GM21529 (cell line): Measurements from ENCODE around the gene COG8.
"Not testable (repeated sequence)": the region's sequence is repeated elsewhere in the genome, so short reads cannot be mapped to it uniquely, and the experiment has no call there.

Experiments used
- ATAC-seq: cut with Tn5 transposase; IDR thresholded peaks from one replicate; pipeline ENCODE4 v1.9.1; 2021; ENCODE audit not compliant: unreplicated experiment

The COG8 gene

GRCh38 chr16:69339289-69340094, at the start of gene COG8, which contains the start of gene NIP7:
Gene COG8 (minus strand): TSS chr16:69339564. CDS start chr16:69339552, 12 bp downstream.
Gene NIP7 (plus strand): TSS chr16:69339772. CDS start chr16:69339830, 58 bp downstream.
- peak; percentile 93 for ATAC-seq

GRCh38 chr16:69386596-69386995, 47.2 kb upstream of the COG8 start:
- ATAC-seq: no peak

- no peak for ATAC-seq
Observed at GRCh38 chr16:69384974-69385373, 45.6 kb upstream of the COG8 start.

GRCh38 chr16:69382421-69382820, 43.1 kb upstream of the COG8 start:
- ATAC-seq: no peak

- no peak for ATAC-seq
Observed at GRCh38 chr16:69381231-69381630, 41.9 kb upstream of the COG8 start.

GRCh38 chr16:69378760-69379159, 39.4 kb upstream of the COG8 start:
- ATAC-seq: no peak

- no peak for ATAC-seq
Observed at GRCh38 chr16:69378036-69378435, 38.7 kb upstream of the COG8 start.

DNA sequence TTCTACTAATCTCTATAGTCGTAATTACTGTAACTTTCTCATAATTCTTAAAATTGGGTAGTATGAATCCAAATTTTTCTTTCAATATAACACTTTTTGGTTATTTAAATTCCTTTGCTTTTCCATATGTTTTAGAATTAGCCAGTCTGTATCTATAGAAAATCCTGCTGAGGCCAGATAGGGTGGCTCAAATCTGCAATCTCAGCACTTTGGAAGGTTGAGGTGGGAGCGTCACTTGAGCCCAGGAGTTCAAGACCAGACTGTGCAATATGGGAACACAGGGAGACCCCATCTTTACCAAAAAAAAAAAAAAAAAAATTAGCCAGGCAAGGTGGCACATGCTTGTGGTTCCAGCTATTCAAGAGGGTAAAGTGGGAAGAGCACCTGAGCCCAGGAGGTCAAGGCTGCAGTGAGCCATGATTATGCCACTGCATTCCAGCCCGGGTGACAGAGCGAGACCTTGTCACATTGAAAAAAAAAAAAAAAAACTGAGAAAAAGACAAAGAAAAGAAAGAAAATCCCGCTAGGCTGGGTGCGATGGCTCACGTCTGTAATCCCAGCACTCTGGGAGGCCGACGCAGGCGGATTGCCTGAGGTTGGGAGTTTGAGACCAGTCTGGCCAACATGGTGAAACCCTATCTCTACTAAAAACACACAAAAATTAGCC, 37.2 kb upstream of the COG8 start:
- no peak for ATAC-seq

- ATAC-seq: no peak
Observed at GRCh38 chr16:69373019-69373418, 33.7 kb upstream of the COG8 start.

DNA sequence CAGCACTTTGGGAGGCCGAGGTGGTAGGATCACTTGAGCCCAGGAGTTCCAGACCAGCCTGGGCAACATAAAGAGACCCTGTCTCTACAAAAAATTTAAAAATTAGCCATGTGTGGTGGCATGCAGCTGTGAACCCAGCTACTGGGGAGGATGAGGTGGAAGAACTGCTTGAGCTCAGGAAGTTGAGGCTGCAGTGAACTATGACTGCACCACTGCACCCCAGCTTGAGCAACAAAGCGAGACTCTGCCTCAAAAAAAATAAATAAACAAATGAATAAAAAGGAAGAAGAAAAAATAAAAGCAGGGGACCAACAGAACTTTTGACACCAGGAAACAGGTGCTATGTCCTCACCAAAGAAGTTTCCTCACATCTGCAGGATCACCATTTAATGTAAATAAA, 32.2 kb upstream of the COG8 start:
- ATAC-seq: no peak

GRCh38 chr16:69368866-69369265, 29.5 kb upstream of the COG8 start:
- no peak for ATAC-seq

GRCh38 chr16:69367980-69368379, 28.6 kb upstream of the COG8 start:
- no peak for ATAC-seq

- ATAC-seq: no peak
Observed at GRCh38 chr16:69366431-69366830, 27.1 kb upstream of the COG8 start.

DNA sequence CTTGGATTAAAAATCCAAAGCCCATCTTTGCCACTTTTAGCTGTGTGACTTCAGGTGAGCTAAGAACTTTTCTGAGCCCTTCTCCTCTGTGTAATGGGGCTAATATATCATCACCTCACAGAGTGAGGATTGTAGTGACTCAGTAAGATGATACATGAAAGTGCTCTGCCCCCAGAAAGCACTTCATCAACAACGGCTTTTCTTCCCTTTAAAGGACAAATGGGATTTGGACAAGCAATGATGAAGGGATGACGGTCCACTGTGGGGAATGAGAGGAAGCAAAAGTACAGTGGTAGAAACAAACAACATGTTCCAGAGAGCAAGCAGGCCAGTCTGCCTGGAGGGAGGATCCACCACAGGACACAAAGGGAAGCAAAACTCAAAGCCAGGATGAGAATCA, 26.5 kb upstream of the COG8 start:
- ATAC-seq: no peak

GRCh38 chr16:69364088-69364487, 24.7 kb upstream of the COG8 start:
- no peak for ATAC-seq

GRCh38 chr16:69363281-69363717, 23.9 kb upstream of the COG8 start:
- ATAC-seq: no peak

DNA sequence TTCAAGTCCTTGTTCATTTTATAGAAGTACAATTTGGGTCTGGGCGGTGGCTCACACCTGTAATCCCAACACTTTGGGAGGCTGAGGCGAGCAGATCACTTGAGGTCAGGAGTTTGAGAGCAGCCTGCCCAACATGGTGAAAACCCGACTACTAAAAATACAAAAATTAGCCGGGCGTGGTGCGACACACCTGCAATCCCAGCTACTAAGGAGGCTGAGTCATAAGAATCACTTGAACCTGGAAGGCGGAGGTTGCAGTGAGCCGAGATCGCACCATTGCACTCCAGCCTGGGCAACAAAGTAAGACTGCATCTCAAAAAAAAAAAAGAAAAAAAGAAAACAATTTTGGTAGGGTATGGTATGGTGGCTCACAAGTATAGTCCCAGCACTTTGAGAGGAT, 20.7 kb upstream of the COG8 start:
- not testable (repeated sequence) for ATAC-seq

DNA sequence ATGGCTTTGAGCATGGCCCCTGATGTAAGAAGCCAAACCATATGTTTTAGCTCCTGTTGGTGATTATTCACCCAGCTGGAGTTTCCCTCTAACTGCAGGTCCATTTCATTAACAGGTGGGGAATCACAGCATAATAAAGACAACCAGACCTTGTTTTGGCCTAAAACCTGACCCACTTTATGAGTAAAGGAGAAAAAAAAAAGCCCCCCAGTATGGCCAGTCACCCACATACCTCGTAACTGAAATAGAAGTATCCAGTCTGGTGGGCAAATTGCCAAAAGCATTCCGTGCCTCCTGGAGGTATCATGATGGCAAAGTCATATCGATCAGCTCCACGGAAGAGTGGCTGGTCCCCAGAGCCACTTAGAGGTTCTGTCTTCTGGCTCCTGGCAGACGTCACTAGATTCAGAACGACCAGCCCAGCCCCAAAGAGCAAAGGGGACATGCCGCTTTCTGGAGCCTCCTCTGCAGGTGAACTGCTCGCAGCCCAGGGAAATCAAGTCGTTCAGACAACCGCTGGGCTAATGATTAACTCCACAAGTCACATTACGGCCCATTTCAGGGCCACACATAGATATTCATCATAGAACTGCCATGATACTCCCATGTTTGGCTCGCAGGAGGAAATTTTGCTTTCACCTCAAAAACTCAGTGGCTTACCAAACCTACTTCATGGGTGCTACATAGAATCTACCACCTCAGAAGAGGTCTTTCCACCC, 12.1 kb upstream of the COG8 start, which contains the start of gene TMED6:
TSS of gene TMED6 (minus strand) at position 478 of the 719 bp plus-strand sequence. CDS start at position 445, 33 bp downstream.
- ATAC-seq: no peak

- ATAC-seq: no peak
Observed at GRCh38 chr16:69350536-69351133, 11.3 kb upstream of the COG8 start.

DNA sequence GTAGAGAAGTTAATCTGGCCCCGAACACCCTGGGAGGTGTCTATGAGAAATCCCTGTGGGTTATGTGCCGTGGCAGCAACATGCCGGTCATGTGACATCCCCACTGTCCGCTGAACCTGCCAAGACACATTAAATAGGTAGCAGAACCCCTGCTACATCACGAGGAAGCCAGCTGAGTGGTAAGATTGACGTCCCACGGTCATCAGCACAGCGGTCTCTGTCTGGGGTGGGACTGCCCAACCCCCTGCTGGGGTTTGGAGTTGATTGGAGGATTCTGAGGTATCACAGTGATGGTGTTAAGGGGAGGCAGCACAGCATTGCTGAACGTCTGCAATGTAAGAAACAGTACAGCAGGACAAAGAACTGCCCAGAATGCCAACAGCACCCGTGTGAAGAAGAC, 10.2 kb upstream of the COG8 start:
- no peak for ATAC-seq

GRCh38 chr16:69348222-69348621, 8.9 kb upstream of the COG8 start:
- no peak for ATAC-seq
